ENCODE results near the gene DIS3L2. TPM values are rescaled to one million over a fixed set of nuclear protein-coding genes. Genes with fewer than 3 reads are reported as not detected.

The DIS3L2 gene
- total and polyA plus RNA-seq, 2 of the 8 experiments (the other 6 are each of a cell fraction or from before 2014, with no cell fraction given), result 11.5 to 21.6 TPM

- no peak for TF ChIP-seq POLR2A (IDR thresholded peaks at IDR 0.05; ENCODE audit: control extremely low read depth in 1 of 2, low read depth in 2 of 2, low read length in 2 of 2)
- no peak for TF ChIP-seq NANOG (IDR thresholded peaks at IDR 0.05; ENCODE audit: insufficient read depth, low read depth, low read length, poor library complexity, severe bottlenecking)
- no peak for TF ChIP-seq TAF7 (optimal IDR thresholded peaks at IDR 0.05; ENCODE audit: borderline replicate concordance, low read depth, low read length)
- TF ChIP-seq PHF8 (conservative IDR thresholded peaks at IDR 0.05; ENCODE audit: low read depth, low read length), result no peak
These were observed 30.0 kb upstream of the DIS3L2 start (continued) for GRCh38 chr2:231931481-231931915.

Data from H1 (cell line).